Hepatocyte (in vitro differentiated cells): ENCODE measurements around the gene KIR2DL1. TPM values are rescaled to one million over a fixed set of nuclear protein-coding genes. Genes with fewer than 3 reads are reported as not detected.
"Not testable (repeated sequence)": the region's sequence is repeated elsewhere in the genome, so short reads cannot be mapped to it uniquely, and the experiment has no call there.

Source experiments
- DNase-seq: peaks from one replicate; pipeline ENCODE4 v3.0.0-alpha.2; 2016; ENCODE audit warnings: low spot score
- H2AFZ ChIP-seq: fragments of 200-600 bp; sonication (generic); 2 replicates; pipeline ENCODE4 v1.6.0; 2016; ENCODE audit warnings: antibody characterized with exemption, mild to moderate bottlenecking
- H3K27ac ChIP-seq: fragments of 200-600 bp; sonication (generic); 2 replicates; pipeline ENCODE4 v1.5.1; 2016; ENCODE audit warnings: mild to moderate bottlenecking
- H3K27me3 ChIP-seq: fragments of 200-600 bp; sonication (generic); 2 replicates; pipeline ENCODE4 v1.6.1; 2016
- H3K36me3 ChIP-seq: fragments of 200-600 bp; sonication (generic); replicated peaks from 2 replicates; pipeline ENCODE4 v1.5.1; 2016; ENCODE audit warnings: low read depth; ENCODE audit not compliant: insufficient read depth
- H3K4me1 ChIP-seq: fragments of 200-600 bp; sonication (generic); 2 replicates; pipeline ENCODE4 v1.5.1; 2016; ENCODE audit warnings: mild to moderate bottlenecking, moderate library complexity; ENCODE audit not compliant: insufficient read depth
- H3K4me2 ChIP-seq: fragments of 200-600 bp; sonication (generic); 2 replicates; pipeline ENCODE4 v1.6.0; 2016
- H3K4me3 ChIP-seq: fragments of 200-600 bp; sonication (generic); 2 replicates; pipeline ENCODE4 v1.5.1; 2016; ENCODE audit warnings: mild to moderate bottlenecking
- H3K79me2 ChIP-seq: fragments of 200-600 bp; sonication (generic); 2 replicates; pipeline ENCODE4 v1.6.0; 2017; ENCODE audit warnings: mild to moderate bottlenecking
- H3K9me2 ChIP-seq: fragments of 200-600 bp; sonication (generic); replicated peaks from 2 replicates; pipeline ENCODE4 v1.6.0; 2017; ENCODE audit warnings: mild to moderate bottlenecking; ENCODE audit not compliant: insufficient read depth
- H3K9me3 ChIP-seq: fragments of 200-600 bp; sonication (generic); 2 replicates; pipeline ENCODE4 v1.5.1; 2016; ENCODE audit warnings: low read depth, mild to moderate bottlenecking
- H4K20me1 ChIP-seq: fragments of 200-600 bp; sonication (generic); 2 replicates; pipeline ENCODE4 v1.6.0; 2016; ENCODE audit warnings: mild to moderate bottlenecking; ENCODE audit not compliant: insufficient read depth, poor library complexity, severe bottlenecking
- EZH2 ChIP-seq: fragments of 200-600 bp; sonication (generic); IDR thresholded peaks from 2 replicates; pipeline ENCODE4 v1.6.1; 2016; ENCODE audit warnings: antibody characterized with exemption, mild to moderate bottlenecking, borderline replicate concordance
- EZH2phosphoT487 ChIP-seq: fragments of 200-600 bp; sonication (generic); IDR thresholded peaks from one replicate; pipeline ENCODE4 v1.6.1; 2018; ENCODE audit warnings: antibody characterized with exemption, mild to moderate bottlenecking, low read depth, moderate library complexity; ENCODE audit not compliant: unreplicated experiment, severe bottlenecking
- WGBS: methylation state at CpG from one replicate; pipeline ENCODE4 v1.1.6; 2016; ENCODE audit warnings: low lambda C conversion rate; ENCODE audit errors: missing lambda C conversion rate; 5-methylcytosine and 5-hydroxymethylcytosine counted together
- polyA plus RNA-seq: library from polyadenylated mRNA; unstranded; fragments of >200 nt; fragmentation: Nextera tagmentation; extraction: Ambion mirVana; gene quantifications from 2 replicates; pipeline ENCODE4 v1.2.1, GENCODE V29; 2016
- total RNA-seq: library from RNA; depleted of rRNA; stranded (reverse); fragments of >200 nt; gene quantifications from 2 replicates; pipeline ENCODE4 v1.2.3, GENCODE V29; 2014
- TF ChIP-seq, protein P1 (sequence below): fragments of 200-600 bp; sonication (generic); IDR thresholded peaks from 2 replicates; pipeline ENCODE4 v1.5.1; 2016; ENCODE audit warnings: antibody characterized with exemption, mild to moderate bottlenecking; ENCODE audit not compliant: poor library complexity

KIR2DL1 gene
- total and polyA plus RNA-seq, 2 experiments from 2014 or later = not detected

DNA sequence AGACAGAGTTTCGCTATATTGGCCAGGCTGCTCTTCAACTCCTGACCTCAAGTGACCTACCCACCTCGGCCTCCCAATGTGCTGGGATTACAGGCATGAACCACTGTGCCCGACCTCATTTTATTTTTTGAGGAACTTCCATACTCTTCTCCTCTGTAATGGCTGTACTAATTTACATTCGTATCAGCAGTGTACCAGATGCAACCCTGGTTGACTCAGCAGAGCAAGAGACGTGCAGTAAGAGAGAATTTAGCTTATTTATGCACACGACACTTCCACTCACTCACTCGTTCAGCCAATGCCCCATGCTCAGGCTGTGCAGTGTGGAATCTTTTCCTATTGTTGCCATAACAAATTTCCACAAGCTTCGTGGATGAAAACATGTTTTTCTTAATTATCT, 38.4 kb upstream of the KIR2DL1 start:
- Histone ChIP-seq H3K27ac (no peak overlapping the region), H3K9me2 (no peaks in the 10 kb centered on the region), H3K36me3 (no peaks in the 10 kb centered on the region), H3K9me3 (no peaks in the 10 kb centered on the region), H4K20me1 (no peaks in the 10 kb centered on the region), H3K79me2 (no peaks in the 10 kb centered on the region), H3K4me3 (no peak overlapping the region), H3K4me2 (no peak overlapping the region), H2AFZ (no peak overlapping the region), H3K4me1 (no peaks in the 10 kb centered on the region), H3K27me3 (no peaks in the 10 kb centered on the region)
- TF ChIP-seq, protein P1, sequence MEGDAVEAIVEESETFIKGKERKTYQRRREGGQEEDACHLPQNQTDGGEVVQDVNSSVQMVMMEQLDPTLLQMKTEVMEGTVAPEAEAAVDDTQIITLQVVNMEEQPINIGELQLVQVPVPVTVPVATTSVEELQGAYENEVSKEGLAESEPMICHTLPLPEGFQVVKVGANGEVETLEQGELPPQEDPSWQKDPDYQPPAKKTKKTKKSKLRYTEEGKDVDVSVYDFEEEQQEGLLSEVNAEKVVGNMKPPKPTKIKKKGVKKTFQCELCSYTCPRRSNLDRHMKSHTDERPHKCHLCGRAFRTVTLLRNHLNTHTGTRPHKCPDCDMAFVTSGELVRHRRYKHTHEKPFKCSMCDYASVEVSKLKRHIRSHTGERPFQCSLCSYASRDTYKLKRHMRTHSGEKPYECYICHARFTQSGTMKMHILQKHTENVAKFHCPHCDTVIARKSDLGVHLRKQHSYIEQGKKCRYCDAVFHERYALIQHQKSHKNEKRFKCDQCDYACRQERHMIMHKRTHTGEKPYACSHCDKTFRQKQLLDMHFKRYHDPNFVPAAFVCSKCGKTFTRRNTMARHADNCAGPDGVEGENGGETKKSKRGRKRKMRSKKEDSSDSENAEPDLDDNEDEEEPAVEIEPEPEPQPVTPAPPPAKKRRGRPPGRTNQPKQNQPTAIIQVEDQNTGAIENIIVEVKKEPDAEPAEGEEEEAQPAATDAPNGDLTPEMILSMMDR = no peak
- TF ChIP-seq EZH2 (no peak), EZH2phosphoT487 (no peak)
- no peak for DNase-seq
- WGBS = 46% methylated on average over 8 of the region's 8 CpGs

DNA sequence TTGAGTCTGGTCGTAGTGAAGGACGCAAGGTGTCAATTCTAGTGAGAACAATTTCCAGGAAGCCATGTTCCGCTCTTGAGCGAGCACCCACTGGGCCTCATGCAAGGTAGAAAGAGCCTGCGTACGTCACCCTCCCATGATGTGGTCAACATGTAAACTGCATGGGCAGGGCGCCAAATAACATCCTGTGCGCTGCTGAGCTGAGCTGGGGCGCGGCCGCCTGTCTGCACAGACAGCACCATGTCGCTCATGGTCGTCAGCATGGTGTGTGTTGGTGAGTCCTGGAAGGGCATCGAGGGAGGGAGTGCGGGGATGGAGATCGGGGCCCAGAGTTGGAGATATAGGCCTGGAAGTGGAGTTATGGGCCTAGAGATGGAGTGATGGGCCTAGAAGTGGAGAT, 31.3 kb upstream of the KIR2DL1 start, which contains the start of gene KIR2DL3:
TSS of gene KIR2DL3 (plus strand) at position 208 of the 400 bp plus-strand sequence. CDS start at position 241, 33 bp downstream.
- H3K27ac ChIP-seq, H3K9me3 ChIP-seq, H3K4me2 ChIP-seq, H3K9me2 ChIP-seq, H3K36me3 ChIP-seq, DNase-seq, H2AFZ ChIP-seq, H3K27me3 ChIP-seq, H3K4me1 ChIP-seq, H3K79me2 ChIP-seq, H3K4me3 ChIP-seq, H4K20me1 ChIP-seq: not testable (repeated sequence)
- 84% methylated on average over 16 of the region's 16 CpGs for WGBS

- Histone ChIP-seq H3K27ac (no peak overlapping the region), H3K4me1 (no peaks in the 10 kb centered on the region), H3K36me3 (no peaks in the 10 kb centered on the region), H3K4me3 (no peak overlapping the region), H3K27me3 (no peaks in the 10 kb centered on the region), H4K20me1 (no peaks in the 10 kb centered on the region), H3K9me2 (no peaks in the 10 kb centered on the region), H3K79me2 (no peaks in the 10 kb centered on the region), H3K4me2 (no peak overlapping the region), H3K9me3 (no peaks in the 10 kb centered on the region), H2AFZ (no peak overlapping the region)
- TF ChIP-seq EZH2phosphoT487 (no peak), EZH2 (no peak)
- TF ChIP-seq, protein P1 = no peak
- no peak for DNase-seq
- 92% methylated on average over 1 of the region's 1 CpG for WGBS
These were observed 30.9 kb upstream of the KIR2DL1 start for GRCh38 chr19:54738715-54739114.

DNA sequence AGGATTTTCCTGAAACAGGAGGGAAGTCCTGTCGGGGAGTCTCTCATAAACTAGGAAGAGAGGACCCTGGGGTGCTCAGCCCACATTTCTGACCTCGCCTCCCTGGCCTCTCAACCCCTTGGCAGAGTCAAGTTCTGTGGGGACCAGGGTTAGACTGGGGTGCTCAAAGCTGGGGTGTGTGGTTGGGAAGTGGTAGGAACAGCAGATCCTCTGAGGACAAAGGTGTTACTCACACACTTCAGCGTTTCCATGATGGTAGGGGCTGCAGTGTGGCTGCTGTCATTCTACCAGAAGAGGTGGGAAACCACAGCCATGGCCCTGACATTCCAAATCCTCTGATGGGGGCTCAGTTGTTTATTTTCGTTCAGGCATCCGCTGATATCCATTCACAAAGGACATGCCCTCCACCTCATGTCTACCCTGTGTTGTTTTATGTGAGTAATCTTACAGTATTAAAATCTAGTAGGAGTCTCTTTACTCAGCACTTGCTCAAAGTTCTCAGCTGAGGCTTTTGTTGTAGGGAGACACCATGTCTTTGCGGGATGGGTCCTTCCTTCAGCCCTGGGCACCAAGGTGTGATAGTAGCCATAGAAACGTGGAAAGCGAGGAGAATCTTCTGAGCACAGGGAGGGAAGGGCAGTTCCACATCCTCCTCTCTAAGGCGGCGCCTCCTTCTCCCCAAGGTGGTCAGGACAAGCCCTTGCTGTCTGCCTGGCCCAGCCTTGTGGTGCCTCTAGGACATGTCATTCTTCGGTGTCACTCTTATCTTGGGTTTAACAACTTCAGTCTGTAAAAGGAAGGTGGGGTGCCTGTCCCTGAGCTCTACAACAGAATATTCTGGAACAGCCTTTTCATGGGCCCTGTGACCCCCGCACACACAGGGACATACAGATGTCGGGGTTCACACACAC, 29.8 kb upstream of the KIR2DL1 start:
- WGBS = 59% methylated on average over 13 of the region's 13 CpGs

GRCh38 chr19:54741950-54742349, 27.6 kb upstream of the KIR2DL1 start:
- not testable (repeated sequence) for H3K27ac ChIP-seq, H3K79me2 ChIP-seq, H3K9me2 ChIP-seq, H3K4me2 ChIP-seq, H3K9me3 ChIP-seq, H3K27me3 ChIP-seq, H3K4me3 ChIP-seq, DNase-seq, H2AFZ ChIP-seq, H4K20me1 ChIP-seq, H3K36me3 ChIP-seq, H3K4me1 ChIP-seq
- WGBS = 50% methylated on average over 5 of the region's 5 CpGs

More for the DNA sequence above, 29.8 kb upstream of the KIR2DL1 start:
- no peaks in the 10 kb centered on the region for H4K20me1 ChIP-seq
- H2AFZ ChIP-seq = no peak overlapping the region
- H3K4me1 ChIP-seq = no peaks in the 10 kb centered on the region
- no peaks in the 10 kb centered on the region for H3K9me3 ChIP-seq
- no peaks in the 10 kb centered on the region for H3K9me2 ChIP-seq
- no peaks in the 10 kb centered on the region for H3K36me3 ChIP-seq
- H3K79me2 ChIP-seq = no peaks in the 10 kb centered on the region
- DNase-seq = no peak
- H3K4me2 ChIP-seq = no peak overlapping the region
- TF ChIP-seq EZH2phosphoT487 (no peak), EZH2 (no peak)
- TF ChIP-seq, protein P1 = no peak
- no peak overlapping the region for H3K4me3 ChIP-seq
- H3K27ac ChIP-seq = no peak overlapping the region
- no peaks in the 10 kb centered on the region for H3K27me3 ChIP-seq

- H3K4me3 ChIP-seq, H3K9me2 ChIP-seq, H3K9me3 ChIP-seq, H3K36me3 ChIP-seq, H3K27me3 ChIP-seq, H3K4me2 ChIP-seq, DNase-seq, H3K27ac ChIP-seq, H3K4me1 ChIP-seq, H2AFZ ChIP-seq, H4K20me1 ChIP-seq, H3K79me2 ChIP-seq: not testable (repeated sequence)
- WGBS = 67% methylated on average over 5 of the region's 5 CpGs
These were observed 25.5 kb upstream of the KIR2DL1 start for GRCh38 chr19:54744080-54744479.
